GM12872 (cell line): Measurements from ENCODE around the gene FAM169A.

Experiments
- TF ChIP-seq, protein P1 (sequence below): IDR thresholded peaks from 3 replicates; pipeline ENCODE4 v1.5.1; 2011; ENCODE audit warnings: low read depth, mild to moderate bottlenecking, low read length, moderate library complexity; ENCODE audit not compliant: insufficient read depth

Gene FAM169A

DNA sequence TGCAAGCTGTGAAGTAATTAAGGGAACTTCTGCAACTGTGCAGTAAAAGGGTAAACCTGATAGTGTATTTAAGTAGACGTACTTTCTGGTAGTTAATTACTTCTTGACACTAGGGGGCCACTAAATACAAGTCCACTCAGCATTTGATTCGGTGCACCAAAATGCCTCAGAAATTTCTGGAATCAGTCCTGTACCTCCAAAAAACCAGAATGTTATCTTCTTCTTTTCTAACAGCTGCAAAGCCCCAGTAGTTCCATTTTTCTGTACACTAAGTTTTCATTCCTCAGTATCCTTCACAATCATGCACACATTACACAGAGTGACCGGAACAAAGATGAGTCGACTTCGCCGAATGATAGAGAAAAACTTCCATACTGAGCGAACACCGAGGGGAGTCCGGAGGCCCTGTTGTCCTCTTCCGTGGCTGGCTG lies 99.8 kb downstream of the FAM169A start:
- TF ChIP-seq, protein P1, sequence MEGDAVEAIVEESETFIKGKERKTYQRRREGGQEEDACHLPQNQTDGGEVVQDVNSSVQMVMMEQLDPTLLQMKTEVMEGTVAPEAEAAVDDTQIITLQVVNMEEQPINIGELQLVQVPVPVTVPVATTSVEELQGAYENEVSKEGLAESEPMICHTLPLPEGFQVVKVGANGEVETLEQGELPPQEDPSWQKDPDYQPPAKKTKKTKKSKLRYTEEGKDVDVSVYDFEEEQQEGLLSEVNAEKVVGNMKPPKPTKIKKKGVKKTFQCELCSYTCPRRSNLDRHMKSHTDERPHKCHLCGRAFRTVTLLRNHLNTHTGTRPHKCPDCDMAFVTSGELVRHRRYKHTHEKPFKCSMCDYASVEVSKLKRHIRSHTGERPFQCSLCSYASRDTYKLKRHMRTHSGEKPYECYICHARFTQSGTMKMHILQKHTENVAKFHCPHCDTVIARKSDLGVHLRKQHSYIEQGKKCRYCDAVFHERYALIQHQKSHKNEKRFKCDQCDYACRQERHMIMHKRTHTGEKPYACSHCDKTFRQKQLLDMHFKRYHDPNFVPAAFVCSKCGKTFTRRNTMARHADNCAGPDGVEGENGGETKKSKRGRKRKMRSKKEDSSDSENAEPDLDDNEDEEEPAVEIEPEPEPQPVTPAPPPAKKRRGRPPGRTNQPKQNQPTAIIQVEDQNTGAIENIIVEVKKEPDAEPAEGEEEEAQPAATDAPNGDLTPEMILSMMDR: peak; percentile 52

DNA sequence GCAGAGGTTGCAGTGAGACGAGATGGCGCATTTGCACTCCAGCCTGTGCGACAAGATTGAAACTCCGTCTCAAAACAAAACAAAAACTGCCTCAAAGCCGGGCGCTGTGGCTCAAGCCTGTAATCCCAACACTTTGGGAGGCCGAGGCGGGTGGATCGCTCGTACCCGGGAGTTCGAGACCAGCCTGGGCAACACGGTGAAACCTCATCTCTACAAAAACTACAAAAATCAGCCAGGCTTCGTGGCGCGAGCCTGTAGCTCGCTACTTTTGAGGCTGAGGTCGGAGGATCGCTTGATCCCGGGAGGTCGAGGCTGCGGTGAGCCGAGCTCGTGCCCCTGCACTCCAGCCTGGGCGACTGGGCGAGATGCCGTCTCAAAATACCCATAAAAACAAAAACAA lies 100.3 kb downstream of the FAM169A start:
- TF ChIP-seq, protein P1: no peak

GRCh38 chr5:74765201-74765600 lies 101.0 kb downstream of the FAM169A start:
- TF ChIP-seq, protein P1: no peak

DNA sequence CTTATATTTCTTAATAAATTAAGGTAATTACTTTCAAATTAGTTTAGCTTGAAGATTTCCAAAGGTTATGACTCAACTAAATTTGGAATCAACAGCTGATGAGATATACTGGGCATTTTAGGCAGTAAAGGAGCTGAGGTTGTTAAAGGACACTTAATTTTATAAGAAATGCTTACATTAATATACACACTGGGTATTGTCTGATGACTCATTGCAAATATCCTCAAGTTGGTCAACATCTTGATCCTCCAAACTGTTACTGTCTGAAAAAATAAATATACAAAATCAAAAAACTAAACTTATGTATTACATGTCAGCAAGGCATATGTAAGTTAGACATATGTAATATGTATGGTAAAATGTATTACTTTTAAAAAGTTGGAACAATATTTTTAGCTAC lies 102.7 kb downstream of the FAM169A start:
- TF ChIP-seq, protein P1: no peak

DNA sequence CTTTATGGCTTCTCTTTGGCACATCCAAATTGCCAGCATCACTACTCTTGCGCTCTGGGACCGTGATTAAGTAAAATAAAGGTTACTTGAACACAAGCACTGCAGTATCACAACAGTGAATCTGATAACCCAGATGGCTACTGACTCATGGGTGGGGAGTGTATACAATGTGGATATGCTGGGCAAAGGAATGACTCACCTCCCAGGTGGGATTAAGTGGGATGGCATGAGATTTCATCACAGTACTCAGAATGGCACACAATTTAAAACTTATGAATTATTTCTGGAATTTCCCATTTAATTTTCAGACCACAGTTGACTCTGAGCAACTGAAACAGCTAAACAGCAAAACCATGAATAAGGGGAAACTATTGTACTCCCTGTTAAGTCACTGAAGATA lies 103.6 kb downstream of the FAM169A start:
- TF ChIP-seq, protein P1: no peak

DNA sequence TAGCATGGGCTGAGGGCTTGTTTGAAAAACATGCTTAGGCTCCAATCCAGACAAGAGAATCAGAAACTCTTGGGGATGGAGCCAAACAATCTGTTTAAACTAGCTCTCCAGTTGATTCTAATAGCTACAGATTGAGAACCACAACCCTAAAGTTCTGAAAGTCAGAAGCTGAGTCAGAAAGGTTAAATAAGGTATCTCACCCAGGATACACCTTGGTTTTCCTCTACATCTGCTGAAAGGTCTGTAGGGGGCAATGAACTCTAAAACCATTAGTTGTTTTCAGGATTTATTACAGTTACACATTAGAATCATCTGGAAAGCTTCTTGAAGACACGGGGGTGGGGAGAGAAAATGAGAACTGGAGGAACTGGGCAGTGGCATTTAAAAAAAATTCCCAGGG lies 104.9 kb downstream of the FAM169A start:
- TF ChIP-seq, protein P1: no peak

GRCh38 chr5:74738406-74738805 lies 127.8 kb downstream of the FAM169A start:
- TF ChIP-seq, protein P1: no peak

- TF ChIP-seq, protein P1: no peak
Observed at GRCh38 chr5:74736759-74737158, 129.4 kb downstream of the FAM169A start.
